ENCODE results near the gene C17orf113.

C17orf113 gene

DNA sequence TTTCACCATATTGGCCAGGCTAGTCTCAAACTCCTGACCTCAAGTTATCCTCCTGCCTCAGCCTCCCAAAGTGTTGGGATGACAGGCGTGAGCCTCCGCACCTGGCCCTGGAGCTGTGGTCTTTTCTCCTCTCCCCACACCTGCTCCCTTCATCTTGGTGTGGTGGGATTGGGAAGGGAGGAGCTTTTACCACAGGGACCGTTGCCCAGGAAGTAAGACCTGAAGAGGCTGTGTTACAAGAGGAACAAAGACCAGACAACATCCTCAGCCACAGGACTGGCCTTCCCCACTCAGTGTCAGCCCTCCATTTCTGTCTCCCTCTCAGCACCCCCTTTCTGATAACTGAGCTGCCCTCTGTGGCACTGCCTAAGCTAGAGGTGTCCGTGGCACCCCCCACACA, 9.4 kb upstream of the C17orf113 start:
- FAIRE-seq, result no peak
- no peak for DNase-seq (ENCODE audit: insufficient read length, low spot score)

DNA sequence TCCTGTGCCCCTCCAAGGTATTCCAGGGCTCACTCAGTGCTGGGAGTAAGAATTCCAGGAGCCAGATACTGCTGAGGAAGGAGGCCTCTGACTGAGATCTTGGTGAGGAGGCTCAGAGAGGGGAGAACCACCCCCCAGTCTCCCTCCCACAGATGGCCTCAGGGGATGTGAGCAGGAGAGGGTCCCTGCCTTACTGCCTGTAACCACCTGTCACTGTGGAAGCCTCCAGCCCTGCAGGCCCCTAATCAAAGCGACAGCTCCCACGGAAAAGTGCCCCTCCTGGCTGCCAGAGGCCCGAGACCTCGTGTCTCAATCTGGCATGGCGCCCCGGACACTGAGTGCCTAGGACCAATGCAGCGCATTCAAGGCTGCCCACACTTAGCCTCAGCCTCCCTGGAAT, 7.7 kb upstream of the C17orf113 start:
- no peak for DNase-seq (ENCODE audit: insufficient read length, low spot score)
- TF ChIP-seq SPI1 (IDR thresholded peaks at IDR 0.05; ENCODE audit: low read depth, low read length) (no peak), PAX5 (IDR thresholded peaks at IDR 0.05; ENCODE audit: insufficient read depth, low read length, severe bottlenecking) (no peak), POU2F2 (IDR thresholded peaks at IDR 0.05; ENCODE audit: low read depth, low read length) (no peak), POLR2AphosphoS5 (IDR thresholded peaks at IDR 0.05; ENCODE audit: low read depth, low read length) (no peak), POLR2A (IDR thresholded peaks at IDR 0.05; ENCODE audit: low read depth, low read length) (no peak), TAF1 (IDR thresholded peaks at IDR 0.05; ENCODE audit: low read depth, low read length) (no peak)
- FAIRE-seq, result no peak

More for the DNA sequence above, 9.4 kb upstream of the C17orf113 start:
- TF ChIP-seq POLR2AphosphoS5 (IDR thresholded peaks at IDR 0.05; ENCODE audit: low read depth, low read length), result no peak

DNA sequence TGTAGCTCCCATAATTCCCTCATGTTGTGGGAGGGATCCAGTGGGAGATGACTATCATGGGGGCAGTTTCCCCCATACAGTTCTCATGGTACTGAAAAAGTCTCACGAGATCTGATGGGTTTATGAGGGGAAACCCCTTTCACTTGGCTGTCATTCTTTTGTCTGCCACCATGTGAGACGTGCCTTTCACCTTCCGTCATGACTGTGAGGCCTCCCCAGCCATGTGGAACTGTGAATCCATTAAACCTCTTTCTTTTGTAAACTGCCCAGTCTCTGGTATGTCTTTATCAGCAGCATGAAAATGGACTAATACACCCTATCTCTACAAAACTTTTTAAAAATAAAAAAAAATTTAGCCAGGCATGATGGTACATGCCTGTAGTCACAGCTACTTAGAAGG, 6.2 kb upstream of the C17orf113 start:
- TF ChIP-seq SPI1 (IDR thresholded peaks at IDR 0.05; ENCODE audit: low read depth, low read length) (no peak), POU2F2 (IDR thresholded peaks at IDR 0.05; ENCODE audit: low read depth, low read length) (no peak), POLR2AphosphoS5 (IDR thresholded peaks at IDR 0.05; ENCODE audit: low read depth, low read length) (no peak), TAF1 (IDR thresholded peaks at IDR 0.05; ENCODE audit: low read depth, low read length) (no peak), POLR2A (IDR thresholded peaks at IDR 0.05; ENCODE audit: low read depth, low read length) (no peak), PAX5 (IDR thresholded peaks at IDR 0.05; ENCODE audit: insufficient read depth, low read length, severe bottlenecking) (no peak)
- DNase-seq (ENCODE audit: insufficient read length, low spot score) (no peak), FAIRE-seq (no peak)

DNA sequence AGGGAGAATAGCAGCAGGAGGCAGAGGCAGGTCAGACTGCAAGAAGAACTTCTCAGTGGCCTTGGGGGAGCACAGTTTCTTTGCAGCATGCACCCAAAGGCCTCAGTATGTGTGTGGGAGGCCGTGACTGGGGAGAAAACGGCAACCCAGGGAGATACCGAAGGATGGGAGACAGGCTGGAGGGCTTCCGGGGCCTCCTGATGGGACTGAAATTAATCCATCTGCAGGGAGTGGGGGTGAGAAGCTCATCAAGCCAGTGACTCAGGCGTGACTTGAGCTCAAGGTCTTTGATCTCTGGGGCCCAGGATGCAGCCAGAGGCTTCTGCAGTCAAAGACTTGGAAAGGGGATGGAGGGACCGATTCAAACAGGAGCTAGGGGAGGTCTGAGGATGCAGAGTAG, 5.1 kb upstream of the C17orf113 start:
- FAIRE-seq (no peak), DNase-seq (ENCODE audit: insufficient read length, low spot score) (no peak)
- TF ChIP-seq SPI1 (IDR thresholded peaks at IDR 0.05; ENCODE audit: low read depth, low read length) (no peak), TAF1 (IDR thresholded peaks at IDR 0.05; ENCODE audit: low read depth, low read length) (no peak), PAX5 (IDR thresholded peaks at IDR 0.05; ENCODE audit: insufficient read depth, low read length, severe bottlenecking) (no peak), POLR2A (IDR thresholded peaks at IDR 0.05; ENCODE audit: low read depth, low read length) (no peak), POU2F2 (IDR thresholded peaks at IDR 0.05; ENCODE audit: low read depth, low read length) (no peak), POLR2AphosphoS5 (IDR thresholded peaks at IDR 0.05; ENCODE audit: low read depth, low read length) (no peak)

DNA sequence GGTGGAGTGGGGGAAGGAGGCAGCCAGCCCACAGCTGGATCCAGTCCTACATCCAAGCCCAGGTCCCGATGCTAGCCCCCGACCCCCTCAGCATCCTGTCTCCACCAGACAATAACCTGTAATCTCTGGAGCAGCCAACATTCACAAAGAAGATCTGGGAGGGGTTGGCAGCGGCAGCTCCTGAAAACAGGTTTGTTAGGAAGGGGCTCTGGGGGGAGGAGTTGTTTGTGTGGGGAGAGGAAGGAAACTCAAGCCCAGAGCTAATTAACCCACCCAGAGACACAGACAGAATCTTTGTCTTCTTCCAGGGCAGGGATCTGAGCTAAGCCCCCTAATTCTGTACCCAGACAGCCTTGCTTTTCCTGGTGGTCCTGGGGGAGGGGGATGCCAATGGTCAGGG, 4.6 kb upstream of the C17orf113 start:
- DNase-seq (ENCODE audit: insufficient read length, low spot score) (no peak), FAIRE-seq (no peak)
- TF ChIP-seq POU2F2 (IDR thresholded peaks at IDR 0.05; ENCODE audit: low read depth, low read length), result no peak
- no peak for TF ChIP-seq POLR2A (IDR thresholded peaks at IDR 0.05; ENCODE audit: low read depth, low read length)
- TF ChIP-seq TAF1 (IDR thresholded peaks at IDR 0.05; ENCODE audit: low read depth, low read length), result no peak
- no peak for TF ChIP-seq SPI1 (IDR thresholded peaks at IDR 0.05; ENCODE audit: low read depth, low read length)
- no peak for TF ChIP-seq PAX5 (IDR thresholded peaks at IDR 0.05; ENCODE audit: insufficient read depth, low read length, severe bottlenecking)
- TF ChIP-seq POLR2AphosphoS5 (IDR thresholded peaks at IDR 0.05; ENCODE audit: low read depth, low read length), result no peak

DNA sequence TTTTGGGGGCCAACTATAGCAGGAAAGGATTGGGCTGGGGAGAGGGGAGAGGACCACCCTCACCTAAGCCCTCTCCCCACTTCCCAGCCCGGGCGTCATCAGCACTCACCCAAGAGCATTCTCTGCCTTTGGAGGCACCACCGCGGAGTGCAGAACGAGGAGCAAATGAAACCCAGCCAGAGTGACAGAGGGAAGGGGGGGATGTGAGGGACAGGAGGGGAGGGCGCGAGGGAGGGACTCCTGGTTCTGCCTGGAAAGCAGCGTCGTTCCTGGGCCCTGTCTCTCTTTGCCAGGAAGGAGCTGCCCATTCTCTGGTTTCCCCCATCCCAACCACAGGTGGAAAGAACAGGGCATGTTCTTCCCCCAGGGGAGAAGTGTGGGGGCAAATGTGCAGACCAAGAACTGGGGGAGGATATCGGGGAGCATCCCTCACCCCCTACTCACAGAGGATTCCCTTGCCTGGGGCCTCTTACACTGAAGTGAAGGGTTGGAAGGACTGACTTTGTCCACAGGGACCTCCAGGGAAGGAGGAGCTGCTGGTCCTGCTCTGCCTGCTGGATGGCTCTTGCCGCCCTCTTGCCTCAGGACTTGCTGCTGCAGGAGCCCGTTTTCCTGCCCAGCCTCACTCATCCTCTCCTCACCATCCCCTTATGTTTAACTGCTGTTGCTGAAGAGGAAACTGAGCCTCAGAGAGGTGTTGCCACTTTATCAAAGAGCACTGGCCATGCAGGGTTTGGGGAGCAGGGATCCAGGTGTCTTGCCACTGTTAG, 3.5 kb upstream of the C17orf113 start:
- TF ChIP-seq PAX5 (IDR thresholded peaks at IDR 0.05; ENCODE audit: insufficient read depth, low read length, severe bottlenecking) (no peak), POLR2A (IDR thresholded peaks at IDR 0.05; ENCODE audit: low read depth, low read length) (no peak), TAF1 (IDR thresholded peaks at IDR 0.05; ENCODE audit: low read depth, low read length) (no peak), POLR2AphosphoS5 (IDR thresholded peaks at IDR 0.05; ENCODE audit: low read depth, low read length) (no peak), POU2F2 (IDR thresholded peaks at IDR 0.05; ENCODE audit: low read depth, low read length) (no peak), SPI1 (IDR thresholded peaks at IDR 0.05; ENCODE audit: low read depth, low read length) (no peak)
- DNase-seq (ENCODE audit: insufficient read length, low spot score), result no peak
- FAIRE-seq, result no peak

DNA sequence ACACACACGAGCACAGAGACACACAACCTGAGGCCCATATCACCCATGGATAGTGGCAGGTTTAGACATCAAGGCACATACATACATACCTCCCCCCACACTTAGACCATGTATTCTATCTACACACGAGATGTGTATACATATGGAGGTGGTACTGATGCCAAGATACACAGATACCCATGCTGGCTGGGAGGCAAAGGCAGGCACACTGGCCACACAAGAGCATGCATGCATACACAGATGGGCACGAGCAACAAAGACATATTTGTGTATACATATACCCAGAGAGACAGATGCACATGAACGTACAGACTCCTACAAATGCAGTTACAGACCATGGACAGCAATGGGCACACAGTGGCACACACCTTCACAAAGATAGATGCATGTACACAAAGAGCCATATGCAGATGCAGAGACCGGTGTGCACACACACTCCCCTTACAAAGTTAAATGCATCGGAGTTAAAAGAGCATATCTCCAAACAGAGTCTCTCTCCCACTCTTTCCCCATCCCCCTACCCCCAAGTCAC, 2.0 kb upstream of the C17orf113 start:
- TF ChIP-seq POU2F2 (IDR thresholded peaks at IDR 0.05; ENCODE audit: low read depth, low read length) (no peak), TAF1 (IDR thresholded peaks at IDR 0.05; ENCODE audit: low read depth, low read length) (no peak), POLR2AphosphoS5 (IDR thresholded peaks at IDR 0.05; ENCODE audit: low read depth, low read length) (no peak), SPI1 (IDR thresholded peaks at IDR 0.05; ENCODE audit: low read depth, low read length) (no peak), PAX5 (IDR thresholded peaks at IDR 0.05; ENCODE audit: insufficient read depth, low read length, severe bottlenecking) (no peak)
- no peak for FAIRE-seq
- no peak for DNase-seq (ENCODE audit: insufficient read length, low spot score)

DNA sequence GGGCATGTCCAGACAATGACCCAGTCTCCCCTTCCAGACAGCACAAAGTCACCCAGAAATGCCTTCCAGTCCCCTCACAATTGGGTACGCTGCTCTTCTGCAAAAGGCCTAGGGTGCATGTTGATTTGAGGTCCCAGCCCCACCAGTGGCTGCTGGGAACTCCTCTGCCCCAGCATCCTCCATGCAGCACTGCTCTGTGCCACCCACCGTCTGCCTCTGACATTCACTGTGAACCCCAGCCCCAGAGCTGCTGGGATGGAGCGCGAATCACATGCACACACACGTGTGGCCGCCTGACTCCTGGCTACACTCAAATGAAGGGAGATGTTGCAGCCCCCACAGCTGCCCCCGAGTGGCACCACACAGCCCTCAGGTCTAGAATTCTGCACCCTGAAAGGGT, 1.2 kb upstream of the C17orf113 start:
- TF ChIP-seq SPI1 (IDR thresholded peaks at IDR 0.05; ENCODE audit: low read depth, low read length), result no peak
- TF ChIP-seq POU2F2 (IDR thresholded peaks at IDR 0.05; ENCODE audit: low read depth, low read length), result no peak
- TF ChIP-seq TAF1 (IDR thresholded peaks at IDR 0.05; ENCODE audit: low read depth, low read length), result no peak
- no peak for TF ChIP-seq POLR2AphosphoS5 (IDR thresholded peaks at IDR 0.05; ENCODE audit: low read depth, low read length)
- no peak for TF ChIP-seq POLR2A (IDR thresholded peaks at IDR 0.05; ENCODE audit: low read depth, low read length)
- no peak for TF ChIP-seq PAX5 (IDR thresholded peaks at IDR 0.05; ENCODE audit: insufficient read depth, low read length, severe bottlenecking)
- no peak for FAIRE-seq
- DNase-seq (ENCODE audit: insufficient read length, low spot score), result no peak

DNA sequence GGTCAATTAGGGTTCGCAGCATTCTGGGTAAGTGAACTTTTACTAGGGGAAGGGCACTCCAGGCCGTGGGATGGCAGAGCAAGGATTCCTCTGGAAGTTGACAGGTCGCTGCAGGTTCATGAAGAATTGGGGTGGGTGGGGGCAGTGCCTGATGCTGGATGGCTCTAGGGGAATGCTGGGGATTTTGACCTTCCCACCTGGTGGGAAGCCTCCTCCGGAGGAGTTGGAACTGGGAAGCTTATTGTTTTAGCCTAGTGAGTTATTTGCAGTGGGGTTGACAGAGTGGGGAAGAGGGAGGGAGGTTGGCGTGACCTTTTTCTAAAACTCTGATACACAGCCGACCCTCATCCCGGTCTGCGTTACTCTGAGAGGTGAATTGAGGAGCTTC, 606 bp upstream of the C17orf113 start:
- FAIRE-seq (no peak), DNase-seq (ENCODE audit: insufficient read length, low spot score) (no peak)
- no peak for TF ChIP-seq SPI1 (IDR thresholded peaks at IDR 0.05; ENCODE audit: low read depth, low read length)
- TF ChIP-seq POLR2AphosphoS5 (IDR thresholded peaks at IDR 0.05; ENCODE audit: low read depth, low read length), result no peak
- TF ChIP-seq PAX5 (IDR thresholded peaks at IDR 0.05; ENCODE audit: insufficient read depth, low read length, severe bottlenecking), result no peak
- no peak for TF ChIP-seq POU2F2 (IDR thresholded peaks at IDR 0.05; ENCODE audit: low read depth, low read length)
- no peak for TF ChIP-seq POLR2A (IDR thresholded peaks at IDR 0.05; ENCODE audit: low read depth, low read length)
- TF ChIP-seq TAF1 (IDR thresholded peaks at IDR 0.05; ENCODE audit: low read depth, low read length), result no peak
